HG03139 (cell line): ENCODE data around the gene TAX1BP3.

Experiments used
- ATAC-seq: cut with Tn5 transposase; IDR thresholded peaks from one replicate; pipeline ENCODE4 v1.9.1; 2021; ENCODE audit not compliant: unreplicated experiment

The TAX1BP3 gene

GRCh38 chr17:3688852-3689261 lies 20.5 kb upstream of the TAX1BP3 start:
- no peak for ATAC-seq

DNA sequence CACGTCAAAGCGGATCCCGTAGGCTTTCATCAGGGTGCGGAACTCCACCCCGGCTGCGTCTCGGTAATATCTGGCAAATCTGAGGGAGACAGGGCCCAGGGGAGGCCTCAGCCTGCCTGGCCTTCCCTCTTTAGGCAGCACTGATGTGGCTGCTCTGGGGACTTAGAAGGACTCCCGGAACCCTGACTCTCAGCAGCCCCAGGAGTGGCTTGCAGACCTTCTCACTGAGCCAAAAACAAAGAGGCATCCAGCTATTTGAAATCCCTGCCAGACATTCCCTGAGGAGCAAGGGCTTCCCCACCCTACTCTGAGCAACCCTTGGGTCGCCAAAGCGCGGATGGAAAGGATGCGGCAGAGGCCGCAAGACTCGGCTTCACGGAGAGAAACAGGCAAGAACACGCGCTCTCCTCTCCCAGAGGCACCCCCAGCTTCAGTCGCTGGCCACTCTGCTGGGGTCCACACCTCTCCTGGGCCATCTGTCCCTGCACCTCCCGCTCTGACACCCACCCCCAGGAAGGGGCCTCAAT lies 19.7 kb upstream of the TAX1BP3 start:
- ATAC-seq: no peak

- no peak for ATAC-seq
Observed at GRCh38 chr17:3685174-3685573, 16.8 kb upstream of the TAX1BP3 start.

DNA sequence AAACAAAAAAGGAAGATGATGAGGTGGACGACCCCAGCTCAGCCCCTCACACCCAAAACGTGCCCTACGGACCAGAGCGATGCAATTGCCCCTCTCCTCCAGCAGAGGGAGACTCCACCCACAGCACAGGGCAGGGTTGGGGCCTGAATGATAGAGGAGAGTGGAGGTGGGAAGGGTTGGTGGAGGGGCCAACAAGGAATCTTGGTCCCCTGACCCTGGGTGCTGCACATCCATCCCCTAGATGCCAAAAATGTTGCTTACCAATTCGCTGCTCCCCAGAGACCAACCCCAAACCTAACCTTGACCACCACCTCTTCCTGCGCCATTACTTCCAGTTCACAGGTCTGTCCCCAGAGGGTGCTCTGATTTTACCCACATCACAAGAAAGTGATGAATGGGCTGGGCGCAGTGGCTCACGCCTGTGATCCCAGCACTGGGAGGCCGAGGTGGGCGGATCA lies 14.7 kb upstream of the TAX1BP3 start:
- ATAC-seq: no peak

GRCh38 chr17:3682033-3682432 lies 13.7 kb upstream of the TAX1BP3 start:
- no peak for ATAC-seq

- ATAC-seq: no peak
Observed at GRCh38 chr17:3681565-3681964, 13.2 kb upstream of the TAX1BP3 start.

- no peak for ATAC-seq
Observed at GRCh38 chr17:3681057-3681456, 12.7 kb upstream of the TAX1BP3 start.

DNA sequence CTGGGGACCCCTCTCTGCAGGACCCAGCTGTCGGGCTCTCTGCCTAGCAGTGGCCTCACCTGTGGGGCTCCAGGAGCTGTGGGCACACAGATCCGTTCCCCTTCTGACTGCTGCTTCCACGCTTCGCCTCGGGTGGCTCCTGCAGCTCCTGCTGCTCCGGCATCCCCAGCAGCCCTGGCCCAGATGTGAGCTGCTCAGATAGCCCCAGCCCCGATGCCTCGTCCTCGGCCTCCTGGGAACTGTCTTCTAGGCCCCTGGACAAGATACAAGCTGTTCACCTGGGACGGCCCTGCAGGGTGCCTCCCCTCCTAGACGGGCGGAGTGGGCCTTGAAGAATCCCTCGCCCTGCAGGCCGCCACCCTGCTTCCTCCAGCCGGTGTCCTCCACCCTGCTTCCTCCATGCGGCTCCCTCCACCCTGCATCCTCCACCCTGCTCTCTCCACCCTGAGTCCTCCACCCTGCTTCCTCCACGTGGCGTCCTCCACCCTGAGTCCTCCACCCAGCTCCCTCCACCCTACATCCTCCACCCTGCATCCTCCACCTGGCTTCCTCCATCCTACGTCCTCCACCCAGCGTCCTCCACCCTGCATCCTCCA lies 11.3 kb upstream of the TAX1BP3 start:
- ATAC-seq: no peak

- ATAC-seq: no peak
Observed at GRCh38 chr17:3678821-3679530, 10.6 kb upstream of the TAX1BP3 start.

GRCh38 chr17:3678095-3678820 lies 9.9 kb upstream of the TAX1BP3 start:
- no peak for ATAC-seq

GRCh38 chr17:3675886-3676285 lies 7.5 kb upstream of the TAX1BP3 start:
- no peak for ATAC-seq

DNA sequence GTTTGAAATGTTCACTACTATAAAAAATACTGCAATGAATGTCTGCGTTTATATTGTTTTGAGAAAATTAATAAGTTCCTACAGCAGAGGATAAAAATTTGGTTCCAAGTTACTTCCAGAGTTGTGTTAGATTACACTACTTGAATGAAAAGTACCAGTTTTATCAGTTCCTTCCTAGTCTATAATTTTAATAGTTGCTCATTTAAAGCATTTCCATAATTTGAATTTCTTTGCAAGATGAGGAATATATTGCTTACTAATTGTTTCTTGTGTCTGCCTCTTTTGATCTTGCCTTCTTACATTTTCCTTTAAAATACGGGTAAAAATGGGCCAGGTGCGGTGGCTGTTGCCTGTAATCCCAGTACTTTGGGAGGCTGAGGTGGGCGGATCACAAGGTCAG lies 4.2 kb upstream of the TAX1BP3 start:
- no peak for ATAC-seq

- ATAC-seq: no peak
Observed at GRCh38 chr17:3669548-3669947, 1.2 kb upstream of the TAX1BP3 start.

DNA sequence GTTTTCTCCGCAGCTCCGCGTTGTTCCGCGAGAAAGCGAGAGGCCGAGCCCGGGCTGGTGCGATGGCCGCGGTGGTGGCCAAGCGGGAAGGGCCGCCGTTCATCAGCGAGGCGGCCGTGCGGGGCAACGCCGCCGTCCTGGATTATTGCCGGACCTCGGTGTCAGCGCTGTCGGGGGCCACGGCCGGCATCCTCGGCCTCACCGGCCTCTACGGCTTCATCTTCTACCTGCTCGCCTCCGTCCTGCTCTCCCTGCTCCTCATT lies 638 bp upstream of the TAX1BP3 start:
- no peak for ATAC-seq

- peak; percentile 6 for ATAC-seq
Observed at GRCh38 chr17:3667366-3668278, 756 bp downstream of the TAX1BP3 start.

DNA sequence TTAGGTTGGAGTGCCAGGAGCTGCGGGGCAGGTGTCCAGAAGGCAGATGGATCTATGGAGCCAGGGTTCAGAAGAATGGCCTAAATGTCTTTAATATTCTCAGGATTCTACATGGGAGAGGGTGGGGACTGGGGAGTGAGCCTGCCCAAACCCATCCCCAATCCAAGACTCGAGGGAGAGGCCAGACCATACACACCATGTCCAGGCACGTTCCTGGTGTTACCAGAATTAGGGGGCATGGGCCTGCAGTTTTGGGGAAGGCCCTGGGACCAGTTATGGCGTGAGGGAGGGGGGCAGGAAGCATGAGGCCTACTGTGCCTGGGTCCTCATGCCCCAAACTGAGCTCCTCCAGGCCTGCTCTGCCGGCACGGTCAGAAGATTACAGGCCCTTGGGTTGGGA lies 1.9 kb downstream of the TAX1BP3 start:
- no peak for ATAC-seq

DNA sequence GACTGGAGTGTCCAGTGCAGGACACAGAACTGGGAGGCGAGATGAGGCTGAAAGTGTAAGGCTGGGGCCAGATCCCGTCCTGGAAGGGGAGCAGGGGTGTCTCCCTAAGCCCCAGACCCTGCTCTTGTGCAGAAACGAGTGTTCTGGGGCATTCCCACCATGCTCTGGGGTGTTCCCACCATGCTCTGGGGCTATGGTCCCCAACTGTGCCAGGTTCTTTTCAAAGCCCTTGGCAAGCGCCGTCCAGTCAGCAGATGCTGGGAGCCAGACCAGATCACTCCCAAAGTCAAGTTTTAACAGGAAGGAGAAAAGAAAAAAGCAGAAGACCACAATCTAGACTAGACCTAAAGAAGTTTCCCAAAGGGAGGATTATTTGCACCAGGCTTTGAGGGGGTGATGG lies 2.5 kb downstream of the TAX1BP3 start:
- ATAC-seq: no peak

DNA sequence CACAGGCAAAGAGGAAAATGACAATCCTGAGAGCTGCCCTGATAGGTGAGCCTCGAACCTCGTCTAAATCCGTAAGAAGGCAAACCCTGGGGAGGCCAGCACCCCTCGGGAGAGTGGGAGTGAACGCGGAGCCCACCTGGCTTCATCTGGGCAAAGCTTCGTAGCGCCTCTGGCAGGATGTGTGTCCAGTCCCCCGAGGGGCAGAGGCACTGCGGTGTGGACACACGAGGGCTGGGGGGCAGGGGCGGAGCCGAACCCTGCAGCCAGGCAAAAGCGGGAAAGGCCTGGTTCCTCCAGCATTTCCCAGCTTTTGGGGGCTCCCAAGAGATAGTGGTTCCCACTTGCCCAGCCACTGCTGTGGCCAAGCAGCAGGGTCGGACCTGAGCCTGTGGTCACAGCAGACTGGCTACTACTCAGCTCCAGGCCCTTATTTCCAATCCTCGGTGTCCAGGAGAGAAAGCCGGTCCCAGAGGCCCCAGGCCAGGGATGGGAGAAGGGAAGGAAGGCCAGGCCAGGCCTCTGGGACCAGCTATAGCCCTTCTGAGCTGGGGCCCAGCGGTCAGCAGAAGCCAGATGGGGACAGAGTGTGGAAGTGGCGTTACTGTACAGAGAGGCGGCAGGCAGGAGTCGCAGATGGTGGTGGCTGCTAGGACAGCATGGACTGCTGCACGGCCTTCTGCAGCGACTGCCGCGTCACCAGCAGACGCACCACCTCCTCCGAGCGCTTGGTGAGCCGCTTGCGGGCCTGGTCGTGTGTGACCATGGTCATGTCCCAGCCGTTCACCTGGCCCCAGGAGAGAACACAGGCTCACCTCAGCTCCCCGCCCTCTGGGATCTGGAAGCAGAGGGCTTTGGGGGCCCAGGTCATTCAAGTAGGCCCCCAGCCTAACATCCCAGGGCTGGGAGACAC lies 5.0 kb downstream of the TAX1BP3 start:
- ATAC-seq: no peak

DNA sequence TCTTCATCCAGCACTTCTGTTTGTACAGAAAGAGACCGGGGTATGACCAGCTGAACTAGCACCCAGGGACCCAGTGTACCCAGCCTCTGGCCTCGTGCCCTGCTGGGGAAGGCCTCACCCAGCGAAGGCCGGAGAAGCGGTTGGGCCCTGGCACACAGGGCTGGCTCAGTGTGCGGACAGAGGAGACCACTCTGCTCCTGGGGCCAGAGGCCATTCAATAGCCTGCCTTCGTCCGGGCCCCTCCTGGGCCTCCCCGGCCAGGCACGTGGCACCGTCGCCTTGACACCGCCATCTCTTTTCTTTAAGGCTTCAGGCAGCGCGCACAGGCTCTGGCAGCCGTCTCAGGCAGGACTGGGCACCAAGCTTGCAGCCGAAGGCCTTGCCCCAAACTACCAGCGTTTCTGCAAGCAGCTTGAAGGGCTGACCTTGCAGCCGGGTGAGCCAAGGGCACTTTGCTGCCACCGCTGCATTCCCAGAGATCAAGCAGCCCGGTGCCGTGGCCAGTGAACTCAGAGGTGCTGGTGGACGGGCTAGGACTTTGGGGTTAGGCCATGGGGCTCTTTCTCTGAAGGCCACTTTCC lies 8.0 kb downstream of the TAX1BP3 start:
- ATAC-seq: no peak
